Chondrocyte (in vitro differentiated cells): ENCODE data around the gene DYRK3. TPM values are rescaled to one million over a fixed set of nuclear protein-coding genes. Genes with fewer than 3 reads are reported as not detected.

Experiments
- DNase-seq: peaks from one replicate; pipeline ENCODE4 v3.0.0; 2021; ENCODE audit warnings: mixed read lengths, low spot score
- H3K27ac Mint-ChIP-seq: one replicate; pipeline ENCODE4 v1.8.0; 2021; ENCODE audit warnings: mild to moderate bottlenecking, moderate library complexity, mixed read lengths; ENCODE audit not compliant: unreplicated experiment
- H3K27me3 Mint-ChIP-seq: 2 replicates; pipeline ENCODE4 v1.8.0; 2021; ENCODE audit warnings: low read depth, mixed read lengths
- H3K36me3 Mint-ChIP-seq: 2 replicates; pipeline ENCODE4 v1.8.0; 2021; ENCODE audit warnings: low read depth, mixed read lengths
- H3K4me1 Mint-ChIP-seq: 2 replicates; pipeline ENCODE4 v1.8.0; 2021; ENCODE audit warnings: low read depth, mild to moderate bottlenecking, mixed read lengths
- H3K4me3 Mint-ChIP-seq: one replicate; pipeline ENCODE4 v1.8.0; 2021; ENCODE audit warnings: mild to moderate bottlenecking, moderate library complexity, mixed read lengths; ENCODE audit not compliant: unreplicated experiment
- H3K9me3 Mint-ChIP-seq: 2 replicates; pipeline ENCODE4 v1.8.0; 2021; ENCODE audit warnings: low read depth, mixed read lengths
- total RNA-seq: library from RNA; stranded (reverse); gene quantifications from 3 replicates; pipeline ENCODE4 v1.2.1, GENCODE V29; 2021
- TF ChIP-seq, protein P1 (sequence below): fragments of 200-600 bp; sonication (generic); IDR thresholded peaks from 2 replicates; pipeline ENCODE4 v1.5.0; 2021; ENCODE audit warnings: antibody characterized with exemption, mild to moderate bottlenecking, moderate library complexity

DYRK3 gene
- total RNA-seq, 1 donor from 2014 or later: 6.6 TPM

DNA sequence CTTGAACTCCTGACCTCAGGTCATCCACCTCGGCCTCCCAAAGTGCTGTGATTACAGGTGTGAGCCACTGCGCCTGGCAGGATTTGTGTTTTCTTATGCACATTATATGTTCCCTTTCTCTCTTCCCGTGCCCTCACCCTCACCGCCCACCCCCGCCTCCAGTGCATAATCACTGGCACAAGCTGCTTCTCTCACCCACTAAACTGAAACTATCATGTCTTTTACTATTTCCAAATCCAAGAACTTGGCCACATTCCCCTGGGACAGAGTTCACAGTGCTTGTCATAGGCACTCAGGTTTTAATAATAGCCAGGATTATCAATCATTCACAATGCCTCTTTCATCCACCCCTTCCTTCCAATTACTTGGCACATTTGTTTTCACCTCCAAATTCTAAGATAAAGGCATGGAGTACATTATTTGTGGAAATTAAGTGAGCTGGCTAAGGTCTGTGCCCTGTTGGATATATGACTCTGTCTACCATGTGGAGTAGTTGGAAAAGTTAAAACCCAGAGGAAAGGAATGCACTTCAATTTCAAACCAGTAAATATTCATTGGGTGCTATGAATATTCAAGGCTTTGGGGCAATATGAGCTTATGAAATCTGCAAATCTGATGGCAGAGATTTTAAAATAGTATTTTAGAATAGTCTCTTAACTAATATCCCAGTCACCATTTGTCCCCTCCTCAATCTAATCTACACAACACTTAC, 31.8 kb downstream of the DYRK3 start:
- TF ChIP-seq, protein P1, sequence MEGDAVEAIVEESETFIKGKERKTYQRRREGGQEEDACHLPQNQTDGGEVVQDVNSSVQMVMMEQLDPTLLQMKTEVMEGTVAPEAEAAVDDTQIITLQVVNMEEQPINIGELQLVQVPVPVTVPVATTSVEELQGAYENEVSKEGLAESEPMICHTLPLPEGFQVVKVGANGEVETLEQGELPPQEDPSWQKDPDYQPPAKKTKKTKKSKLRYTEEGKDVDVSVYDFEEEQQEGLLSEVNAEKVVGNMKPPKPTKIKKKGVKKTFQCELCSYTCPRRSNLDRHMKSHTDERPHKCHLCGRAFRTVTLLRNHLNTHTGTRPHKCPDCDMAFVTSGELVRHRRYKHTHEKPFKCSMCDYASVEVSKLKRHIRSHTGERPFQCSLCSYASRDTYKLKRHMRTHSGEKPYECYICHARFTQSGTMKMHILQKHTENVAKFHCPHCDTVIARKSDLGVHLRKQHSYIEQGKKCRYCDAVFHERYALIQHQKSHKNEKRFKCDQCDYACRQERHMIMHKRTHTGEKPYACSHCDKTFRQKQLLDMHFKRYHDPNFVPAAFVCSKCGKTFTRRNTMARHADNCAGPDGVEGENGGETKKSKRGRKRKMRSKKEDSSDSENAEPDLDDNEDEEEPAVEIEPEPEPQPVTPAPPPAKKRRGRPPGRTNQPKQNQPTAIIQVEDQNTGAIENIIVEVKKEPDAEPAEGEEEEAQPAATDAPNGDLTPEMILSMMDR: no peak
- no peak overlapping the region for H3K4me3 Mint-ChIP-seq
- H3K27me3 Mint-ChIP-seq: peaks cover 50% of the 10 kb centered on the region
- DNase-seq: no peak
- H3K4me1 Mint-ChIP-seq: peaks cover 3% of the 10 kb centered on the region
- no peaks in the 10 kb centered on the region for H3K36me3 Mint-ChIP-seq
- no peak overlapping the region for H3K27ac Mint-ChIP-seq
- no peaks in the 10 kb centered on the region for H3K9me3 Mint-ChIP-seq

- H3K27ac Mint-ChIP-seq: no peak overlapping the region
Observed at GRCh38 chr1:206668351-206668750, 33.0 kb downstream of the DYRK3 start.

GRCh38 chr1:206668874-206669410, 33.6 kb downstream of the DYRK3 start:
- Mint-ChIP-seq H3K4me1 (peaks cover 3% of the 10 kb centered on the region), H3K4me3 (no peak overlapping the region), H3K27ac (no peak overlapping the region), H3K9me3 (no peaks in the 10 kb centered on the region), H3K27me3 (peaks cover 35% of the 10 kb centered on the region), H3K36me3 (no peaks in the 10 kb centered on the region)
- TF ChIP-seq, protein P1: no peak
- DNase-seq: no peak

More at GRCh38 chr1:206668351-206668750, 33.0 kb downstream of the DYRK3 start:
- no peaks in the 10 kb centered on the region for H3K9me3 Mint-ChIP-seq
- no peak for DNase-seq
- peaks cover 40% of the 10 kb centered on the region for H3K27me3 Mint-ChIP-seq
- H3K4me3 Mint-ChIP-seq: no peak overlapping the region
- TF ChIP-seq, protein P1: no peak
- H3K4me1 Mint-ChIP-seq: peaks cover 3% of the 10 kb centered on the region
- no peaks in the 10 kb centered on the region for H3K36me3 Mint-ChIP-seq

DNA sequence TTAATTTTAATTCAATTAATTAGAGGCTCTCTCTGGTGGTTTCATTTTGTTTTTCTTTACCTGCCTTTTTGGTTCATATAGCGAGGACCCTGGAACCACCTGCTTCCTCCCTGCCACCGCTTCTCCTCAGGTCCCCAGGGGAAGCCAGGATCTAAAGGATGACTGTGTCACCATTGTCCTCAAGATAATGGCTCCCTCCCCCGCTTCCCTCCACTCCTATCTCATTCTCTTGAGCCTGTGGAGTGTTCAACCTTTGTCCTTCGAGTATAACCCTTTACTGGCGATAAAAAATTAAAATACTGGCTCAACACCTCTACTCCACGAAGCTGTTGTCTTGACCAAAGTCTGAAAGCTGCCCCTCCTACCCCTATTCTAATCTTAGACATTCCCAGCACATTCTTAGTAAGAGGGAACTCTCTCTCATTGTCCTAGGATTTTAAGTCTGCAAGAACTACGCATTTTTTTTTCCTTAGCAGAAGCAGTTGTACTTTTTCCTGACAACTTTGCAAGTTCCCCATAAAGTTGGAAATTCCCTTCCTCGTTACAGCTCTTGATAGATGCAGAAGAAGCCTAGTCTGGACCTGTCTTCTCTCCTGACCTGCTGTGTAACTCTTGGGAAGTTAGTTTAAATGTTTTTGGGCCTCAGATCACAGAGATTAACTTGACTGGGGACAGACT, 36.8 kb downstream of the DYRK3 start:
- H3K4me1 Mint-ChIP-seq: peaks cover 17% of the 10 kb centered on the region
- TF ChIP-seq, protein P1: no peak
- H3K4me3 Mint-ChIP-seq: no peak overlapping the region
- H3K36me3 Mint-ChIP-seq: no peaks in the 10 kb centered on the region
- DNase-seq: no peak
- no peaks in the 10 kb centered on the region for H3K9me3 Mint-ChIP-seq
- no peak overlapping the region for H3K27ac Mint-ChIP-seq
- H3K27me3 Mint-ChIP-seq: peaks cover 14% of the 10 kb centered on the region
